ENCODE measurements around the gene HSFX3.

- TF ChIP-seq, protein P1, sequence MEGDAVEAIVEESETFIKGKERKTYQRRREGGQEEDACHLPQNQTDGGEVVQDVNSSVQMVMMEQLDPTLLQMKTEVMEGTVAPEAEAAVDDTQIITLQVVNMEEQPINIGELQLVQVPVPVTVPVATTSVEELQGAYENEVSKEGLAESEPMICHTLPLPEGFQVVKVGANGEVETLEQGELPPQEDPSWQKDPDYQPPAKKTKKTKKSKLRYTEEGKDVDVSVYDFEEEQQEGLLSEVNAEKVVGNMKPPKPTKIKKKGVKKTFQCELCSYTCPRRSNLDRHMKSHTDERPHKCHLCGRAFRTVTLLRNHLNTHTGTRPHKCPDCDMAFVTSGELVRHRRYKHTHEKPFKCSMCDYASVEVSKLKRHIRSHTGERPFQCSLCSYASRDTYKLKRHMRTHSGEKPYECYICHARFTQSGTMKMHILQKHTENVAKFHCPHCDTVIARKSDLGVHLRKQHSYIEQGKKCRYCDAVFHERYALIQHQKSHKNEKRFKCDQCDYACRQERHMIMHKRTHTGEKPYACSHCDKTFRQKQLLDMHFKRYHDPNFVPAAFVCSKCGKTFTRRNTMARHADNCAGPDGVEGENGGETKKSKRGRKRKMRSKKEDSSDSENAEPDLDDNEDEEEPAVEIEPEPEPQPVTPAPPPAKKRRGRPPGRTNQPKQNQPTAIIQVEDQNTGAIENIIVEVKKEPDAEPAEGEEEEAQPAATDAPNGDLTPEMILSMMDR (IDR thresholded peaks at IDR 0.05; ENCODE audit: borderline replicate concordance, extremely low read depth, low read length, poor library complexity, severe bottlenecking) = no peak
- no peak for TF ChIP-seq EZH2 (IDR thresholded peaks at IDR 0.05; ENCODE audit: borderline replicate concordance, low read depth, low read length, severe bottlenecking)
Observed at GRCh38 chrX:149572743-149573142, 23.0 kb upstream of the HSFX3 start.

All from DND-41 (cell line).